Neutrophil (primary cell): Measurements from ENCODE around the gene ELP1.
"Not testable (repeated sequence)": the region's sequence is repeated elsewhere in the genome, so short reads cannot be mapped to it uniquely, and the experiment has no call there.

Experiments
- H3K27ac ChIP-seq: fragments of 200-600 bp; sonication (generic); 2 replicates; pipeline ENCODE4 v1.5.1; 2016; ENCODE audit warnings: mild to moderate bottlenecking, moderate library complexity
- H3K27me3 ChIP-seq: fragments of 200-600 bp; sonication (generic); 2 replicates; pipeline ENCODE4 v1.6.0; 2016; ENCODE audit warnings: mild to moderate bottlenecking
- H3K36me3 ChIP-seq: fragments of 200-600 bp; sonication (generic); 2 replicates; pipeline ENCODE4 v1.5.1; 2017
- H3K4me1 ChIP-seq, 2 experiments: fragments of 200-600 bp in 1 of 2; sonication (generic) in 1 of 2; 1 replicate in 1 of 2; 2 replicates in 1 of 2; pipeline versions ENCODE4 v1.5.1 to v1.6.1; 2013 to 2016; ENCODE audit warnings: low read depth in 1 of 2, low read length in 1 of 2, mild to moderate bottlenecking in 1 of 2, moderate library complexity in 1 of 2; ENCODE audit not compliant: control insufficient read depth in 1 of 2, insufficient read depth in 1 of 2
- H3K4me3 ChIP-seq, 2 experiments: fragments of 200-600 bp in 1 of 2; sonication (generic) in 1 of 2; 1 replicate in 1 of 2; 2 replicates in 1 of 2; pipeline ENCODE4 v1.5.1; 2013 to 2016; ENCODE audit warnings: low read depth in 1 of 2, low read length in 1 of 2, mild to moderate bottlenecking in 1 of 2, moderate library complexity in 1 of 2
- H3K9me3 ChIP-seq: fragments of 200-600 bp; sonication (generic); 2 replicates; pipeline ENCODE4 v1.5.1; 2016
- CTCF ChIP-seq: fragments of 200-600 bp; sonication (generic); IDR thresholded peaks from 2 replicates; pipeline ENCODE4 v1.5.1; 2016; ENCODE audit warnings: antibody characterized with exemption

ELP1 gene

GRCh38 chr9:108972186-108972585 lies 38.3 kb upstream of the ELP1 start:
- Histone ChIP-seq H3K36me3 (no peaks in the 10 kb centered on the region), H3K4me3 (no peak overlapping the region), H3K4me1 (no peaks in the 10 kb centered on the region), H3K9me3 (no peaks in the 10 kb centered on the region), H3K27ac (no peak overlapping the region), H3K27me3 (no peaks in the 10 kb centered on the region)
- TF ChIP-seq CTCF, result no peak

- not testable (repeated sequence) for H3K9me3 ChIP-seq, H3K36me3 ChIP-seq, H3K27ac ChIP-seq, H3K4me1 ChIP-seq, H3K27me3 ChIP-seq, H3K4me3 ChIP-seq
Observed at GRCh38 chr9:108971392-108971791, 37.5 kb upstream of the ELP1 start.

GRCh38 chr9:108967916-108968315 lies 34.0 kb upstream of the ELP1 start:
- Histone ChIP-seq H3K9me3 (no peaks in the 10 kb centered on the region), H3K27me3 (no peaks in the 10 kb centered on the region), H3K36me3 (no peaks in the 10 kb centered on the region), H3K27ac (no peak overlapping the region), H3K4me3 (no peak overlapping the region), H3K4me1 (no peaks in the 10 kb centered on the region)
- no peak for TF ChIP-seq CTCF

- Histone ChIP-seq H3K9me3 (no peaks in the 10 kb centered on the region), H3K36me3 (no peaks in the 10 kb centered on the region), H3K4me1 (no peaks in the 10 kb centered on the region), H3K4me3 (no peak overlapping the region), H3K27ac (no peak overlapping the region), H3K27me3 (no peaks in the 10 kb centered on the region)
- TF ChIP-seq CTCF, result no peak
Observed at GRCh38 chr9:108963459-108964143, 29.7 kb upstream of the ELP1 start.

- Histone ChIP-seq H3K9me3 (no peaks in the 10 kb centered on the region), H3K4me3 (no peak overlapping the region), H3K27ac (no peak overlapping the region), H3K36me3 (no peaks in the 10 kb centered on the region), H3K4me1 (no peaks in the 10 kb centered on the region), H3K27me3 (no peaks in the 10 kb centered on the region)
- TF ChIP-seq CTCF, result no peak
Observed at GRCh38 chr9:108961151-108961550, 27.2 kb upstream of the ELP1 start.

GRCh38 chr9:108960331-108960730 lies 26.4 kb upstream of the ELP1 start:
- Histone ChIP-seq H3K36me3 (no peaks in the 10 kb centered on the region), H3K27me3 (no peaks in the 10 kb centered on the region), H3K4me3 (no peak overlapping the region), H3K27ac (no peak overlapping the region), H3K9me3 (no peaks in the 10 kb centered on the region), H3K4me1 (no peaks in the 10 kb centered on the region)
- TF ChIP-seq CTCF, result no peak
